CD4-positive, alpha-beta T cell treated with Interleukin-21 for 1 hour (primary cell): Measurements from ENCODE around the gene SOX6.

Experiments
- DNase-seq: peaks from one replicate; pipeline ENCODE4 v3.0.0-alpha.2; 2020

SOX6 gene

GRCh38 chr11:15985127-15985859 lies 371.1 kb downstream of the SOX6 start:
- DNase-seq = no peak

- DNase-seq = no peak
Measured at GRCh38 chr11:15981292-15981691, 375.1 kb downstream of the SOX6 start.

GRCh38 chr11:15977116-15977515 lies 379.2 kb downstream of the SOX6 start:
- DNase-seq = no peak

- no peak for DNase-seq
Measured at GRCh38 chr11:15976433-15977045, 379.8 kb downstream of the SOX6 start.

- no peak for DNase-seq
Measured at GRCh38 chr11:15975742-15976141, 380.6 kb downstream of the SOX6 start.

GRCh38 chr11:15972838-15973237 lies 383.5 kb downstream of the SOX6 start:
- no peak for DNase-seq

- no peak for DNase-seq
Measured at GRCh38 chr11:15971215-15971546, 385.2 kb downstream of the SOX6 start.

- no peak for DNase-seq
Measured at GRCh38 chr11:15970506-15971214, 385.7 kb downstream of the SOX6 start.

- no peak for DNase-seq
Measured at GRCh38 chr11:15969701-15970329, 386.5 kb downstream of the SOX6 start.

- DNase-seq = no peak
Measured at GRCh38 chr11:15969281-15969680, 387.1 kb downstream of the SOX6 start.

- DNase-seq = no peak
Measured at GRCh38 chr11:15968461-15969130, 387.8 kb downstream of the SOX6 start.

GRCh38 chr11:15967966-15968365 lies 388.4 kb downstream of the SOX6 start:
- DNase-seq = no peak

GRCh38 chr11:15967166-15967565 lies 389.2 kb downstream of the SOX6 start:
- no peak for DNase-seq

GRCh38 chr11:15965562-15966250 lies 390.6 kb downstream of the SOX6 start:
- DNase-seq = no peak

GRCh38 chr11:15963266-15963665 lies 393.1 kb downstream of the SOX6 start:
- no peak for DNase-seq

- DNase-seq = no peak
Measured at GRCh38 chr11:15958910-15959309, 397.4 kb downstream of the SOX6 start.

- DNase-seq = no peak
Measured at GRCh38 chr11:15957234-15957633, 399.1 kb downstream of the SOX6 start.

GRCh38 chr11:15956302-15956701 lies 400.0 kb downstream of the SOX6 start:
- no peak for DNase-seq

GRCh38 chr11:15955595-15955994 lies 400.8 kb downstream of the SOX6 start:
- DNase-seq = no peak

- no peak for DNase-seq
Measured at GRCh38 chr11:15947681-15948648, 408.4 kb downstream of the SOX6 start.

- no peak for DNase-seq
Measured at GRCh38 chr11:15945726-15946125, 410.6 kb downstream of the SOX6 start.
